Activated T-cell treated with anti-CD3 and anti-CD28 coated beads for 1 hour (primary cell): ENCODE results near the gene PON1.

Experiments
- DNase-seq: peaks from one replicate; pipeline ENCODE4 v3.0.0-alpha.2; 2020; ENCODE audit warnings: low read depth

PON1 gene

GRCh38 chr7:95253986-95254385 lies 70.3 kb downstream of the PON1 start:
- no peak for DNase-seq

DNA sequence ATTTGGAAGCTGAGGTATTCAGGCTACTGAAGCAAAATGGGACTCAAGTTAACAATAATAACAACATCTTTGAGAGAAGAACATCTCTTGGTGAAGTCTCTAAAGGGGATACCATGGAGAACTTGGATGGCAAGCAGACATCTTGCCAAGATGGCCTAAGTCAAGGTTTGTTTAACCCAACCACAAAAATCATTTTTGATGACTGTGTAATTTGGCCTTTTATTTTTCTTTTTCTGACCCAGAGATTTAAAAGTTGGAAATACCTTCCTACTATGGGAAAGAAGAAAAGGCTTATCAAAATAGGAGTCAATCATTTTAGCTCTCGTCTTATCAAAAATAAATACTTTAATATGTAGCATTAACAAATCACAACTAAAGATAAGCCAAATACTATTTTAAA lies 72.4 kb downstream of the PON1 start:
- no peak for DNase-seq

GRCh38 chr7:95250571-95250970 lies 73.8 kb downstream of the PON1 start:
- DNase-seq: no peak
